ENCODE data around the gene OBP2B.
A peak's percentile ranks its signal among the peaks of the same experiment; 100 is the strongest.
"Not testable (repeated sequence)": the region's sequence is repeated elsewhere in the genome, so short reads cannot be mapped to it uniquely, and the experiment has no call there.

Gene OBP2B

DNA sequence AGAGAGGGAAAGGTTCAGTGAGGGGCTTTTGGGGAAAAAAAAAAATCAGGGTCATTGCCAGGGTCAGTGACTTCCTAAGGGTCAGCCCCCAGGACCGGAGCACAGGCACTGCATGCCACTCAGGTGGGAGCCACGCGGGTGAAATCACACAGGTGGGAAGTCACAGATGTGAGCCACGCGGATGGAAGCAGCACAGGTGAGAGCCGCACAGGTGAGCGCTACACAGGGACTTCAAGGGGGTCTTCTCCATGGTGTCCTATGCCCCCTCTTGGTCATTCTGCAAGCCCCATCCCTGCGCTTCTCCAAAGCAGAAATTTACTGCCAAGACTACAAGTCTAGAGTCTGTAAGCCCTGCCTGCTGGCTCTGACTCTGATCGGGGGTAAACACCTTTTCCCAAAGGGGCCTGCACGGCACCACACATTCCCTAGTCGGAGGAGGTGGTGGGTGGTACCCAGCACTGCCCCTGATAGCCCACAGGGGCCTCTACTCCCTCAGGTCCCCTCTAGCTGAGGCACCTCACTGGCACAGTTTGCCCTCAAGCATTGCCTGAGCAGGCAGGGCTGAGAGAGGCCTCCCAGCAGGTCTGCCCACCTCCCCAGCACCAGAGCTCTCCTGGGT is 18.3 kb upstream of the OBP2B start:
- H3K4me3 ChIP-seq (ENCODE audit: low read depth, low read length) = no peak overlapping the region
- no peaks in the 10 kb centered on the region for H3K9me3 ChIP-seq (ENCODE audit: control insufficient read depth, insufficient read depth, low read length)
- H3K9ac ChIP-seq (ENCODE audit: low read depth, low read length) = no peak overlapping the region
- H3K36me3 ChIP-seq (ENCODE audit: control insufficient read depth, insufficient read depth, low read length) = no peaks in the 10 kb centered on the region
- H3K27me3 ChIP-seq (ENCODE audit: control insufficient read depth, insufficient read depth, low read length) = no peaks in the 10 kb centered on the region
- H3K4me1 ChIP-seq (ENCODE audit: control insufficient read depth, insufficient read depth, low read length) = no peaks in the 10 kb centered on the region

DNA sequence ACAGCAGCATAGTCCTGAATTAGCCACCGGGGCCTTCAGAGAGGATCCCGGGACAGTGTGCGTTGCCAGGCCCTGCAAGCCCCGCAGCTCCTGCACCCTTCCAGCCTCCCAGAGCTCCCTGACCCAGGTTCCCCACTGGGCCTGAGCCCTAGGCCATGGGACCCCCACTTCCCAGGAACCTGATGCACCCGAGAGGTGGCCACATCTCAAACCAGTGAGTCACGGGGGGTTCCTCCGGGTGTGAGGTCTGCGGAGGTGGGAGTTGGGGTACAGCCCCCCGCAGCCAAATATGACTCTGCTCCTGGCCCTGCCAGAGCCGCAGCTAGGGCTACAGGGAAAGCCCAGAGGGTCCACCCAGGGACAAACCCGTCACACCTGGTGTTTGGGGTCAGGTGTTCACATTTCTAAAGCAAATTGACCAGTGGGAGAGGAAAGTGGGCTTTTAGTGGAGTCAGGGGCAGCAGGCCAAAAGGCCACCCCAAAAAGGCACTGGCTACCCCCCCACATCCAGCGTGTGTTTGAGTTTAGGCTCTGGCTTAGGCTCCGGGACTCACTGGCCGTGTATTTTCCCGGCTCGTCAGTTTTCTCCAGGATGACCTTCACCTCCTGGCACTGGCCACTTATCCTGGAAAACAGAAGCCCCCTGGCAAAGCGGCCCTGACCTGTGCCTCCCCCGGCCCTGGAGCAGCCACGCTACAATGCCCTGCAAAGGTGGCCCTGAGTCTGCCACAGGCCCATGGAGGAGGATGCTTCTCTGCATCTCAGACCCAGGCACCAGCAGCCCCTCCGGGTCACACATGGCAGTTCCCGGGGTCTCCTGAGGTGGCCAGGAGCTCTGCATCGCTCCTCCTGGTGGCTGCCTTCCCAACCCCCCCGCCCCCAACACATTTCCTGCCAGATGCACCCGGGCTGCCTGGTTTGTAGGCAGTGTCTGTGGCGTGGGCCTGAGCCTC is 17.4 kb upstream of the OBP2B start:
- H3K9me3 ChIP-seq (ENCODE audit: control insufficient read depth, insufficient read depth, low read length) = no peaks in the 10 kb centered on the region
- H3K27me3 ChIP-seq (ENCODE audit: control insufficient read depth, insufficient read depth, low read length) = no peaks in the 10 kb centered on the region
- H3K4me3 ChIP-seq (ENCODE audit: low read depth, low read length) = no peak overlapping the region
- no peak overlapping the region for H3K9ac ChIP-seq (ENCODE audit: low read depth, low read length)
- H3K4me1 ChIP-seq (ENCODE audit: control insufficient read depth, insufficient read depth, low read length) = no peaks in the 10 kb centered on the region
- no peaks in the 10 kb centered on the region for H3K36me3 ChIP-seq (ENCODE audit: control insufficient read depth, insufficient read depth, low read length)

DNA sequence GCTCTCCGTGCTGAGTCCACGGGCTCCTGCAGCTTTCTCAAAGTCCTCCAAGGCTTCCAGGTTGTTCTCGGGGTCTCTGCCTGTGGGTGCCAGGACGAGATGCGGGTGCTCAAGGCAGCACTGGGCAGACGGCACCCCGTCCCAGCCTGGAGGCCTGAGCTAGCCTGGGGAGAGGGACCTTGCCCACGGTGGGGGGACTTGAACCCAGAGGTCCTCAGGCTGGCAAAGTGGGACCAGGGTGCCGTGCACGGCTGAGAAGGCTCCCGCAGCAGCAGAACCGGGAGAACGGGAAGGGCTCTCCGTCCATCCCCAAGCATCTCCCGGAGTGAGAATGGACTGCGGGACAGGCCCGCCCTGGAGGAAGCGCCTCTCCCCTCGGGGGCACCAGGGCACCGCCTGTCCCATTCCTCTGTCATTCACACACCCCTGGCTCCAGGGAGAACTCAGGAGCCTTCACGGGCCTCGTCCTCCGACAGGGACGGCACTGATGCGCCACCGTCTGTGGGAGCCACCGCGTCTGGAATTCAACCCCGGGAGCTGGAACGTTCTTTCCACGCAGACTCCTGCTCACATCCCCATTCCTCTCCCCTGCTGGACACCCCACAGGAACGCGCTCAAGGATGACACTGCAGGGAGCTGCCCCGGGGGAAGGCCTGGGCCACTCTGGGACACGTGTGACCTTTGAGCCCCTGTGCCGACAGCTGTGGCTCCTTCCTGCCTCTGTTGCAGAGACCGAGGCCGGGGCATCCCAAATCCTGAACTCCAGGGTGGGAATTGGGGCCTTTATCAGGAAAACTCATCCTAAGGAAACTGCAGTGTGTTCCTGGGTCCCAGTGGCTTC is 16.3 kb upstream of the OBP2B start:
- H3K36me3 ChIP-seq (ENCODE audit: control insufficient read depth, insufficient read depth, low read length) = no peaks in the 10 kb centered on the region

DNA sequence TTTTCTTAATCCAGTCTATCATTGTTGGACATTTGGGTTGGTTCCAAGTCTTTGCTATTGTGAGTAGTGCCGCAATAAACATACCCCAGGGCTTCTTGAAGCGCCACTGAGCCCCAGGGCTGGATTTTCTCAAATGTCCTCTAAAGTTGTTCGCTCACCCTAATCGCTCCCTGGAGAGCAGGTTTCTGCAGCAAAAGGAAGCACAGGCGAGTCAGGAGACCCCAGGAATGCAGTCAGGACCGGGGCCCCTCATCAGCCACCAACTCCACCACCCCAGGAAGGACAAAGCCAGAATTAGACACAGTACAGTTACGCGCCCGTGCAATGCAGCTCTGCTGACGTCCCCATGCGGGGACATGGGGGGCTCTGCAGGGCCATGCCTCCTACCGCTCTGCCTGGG is 15.7 kb upstream of the OBP2B start:
- H3K27me3 ChIP-seq (ENCODE audit: control insufficient read depth, insufficient read depth, low read length) = no peaks in the 10 kb centered on the region
- H3K9me3 ChIP-seq (ENCODE audit: control insufficient read depth, insufficient read depth, low read length) = no peaks in the 10 kb centered on the region
- H3K36me3 ChIP-seq (ENCODE audit: control insufficient read depth, insufficient read depth, low read length) = no peaks in the 10 kb centered on the region
- no peaks in the 10 kb centered on the region for H3K4me1 ChIP-seq (ENCODE audit: control insufficient read depth, insufficient read depth, low read length)
- H3K4me3 ChIP-seq (ENCODE audit: low read depth, low read length) = no peak overlapping the region
- no peak overlapping the region for H3K9ac ChIP-seq (ENCODE audit: low read depth, low read length)

More for the DNA sequence above, 16.3 kb upstream of the OBP2B start:
- no peaks in the 10 kb centered on the region for H3K9me3 ChIP-seq (ENCODE audit: control insufficient read depth, insufficient read depth, low read length)
- no peaks in the 10 kb centered on the region for H3K4me1 ChIP-seq (ENCODE audit: control insufficient read depth, insufficient read depth, low read length)
- no peaks in the 10 kb centered on the region for H3K27me3 ChIP-seq (ENCODE audit: control insufficient read depth, insufficient read depth, low read length)
- H3K4me3 ChIP-seq (ENCODE audit: low read depth, low read length) = no peak overlapping the region
- H3K9ac ChIP-seq (ENCODE audit: low read depth, low read length) = no peak overlapping the region

DNA sequence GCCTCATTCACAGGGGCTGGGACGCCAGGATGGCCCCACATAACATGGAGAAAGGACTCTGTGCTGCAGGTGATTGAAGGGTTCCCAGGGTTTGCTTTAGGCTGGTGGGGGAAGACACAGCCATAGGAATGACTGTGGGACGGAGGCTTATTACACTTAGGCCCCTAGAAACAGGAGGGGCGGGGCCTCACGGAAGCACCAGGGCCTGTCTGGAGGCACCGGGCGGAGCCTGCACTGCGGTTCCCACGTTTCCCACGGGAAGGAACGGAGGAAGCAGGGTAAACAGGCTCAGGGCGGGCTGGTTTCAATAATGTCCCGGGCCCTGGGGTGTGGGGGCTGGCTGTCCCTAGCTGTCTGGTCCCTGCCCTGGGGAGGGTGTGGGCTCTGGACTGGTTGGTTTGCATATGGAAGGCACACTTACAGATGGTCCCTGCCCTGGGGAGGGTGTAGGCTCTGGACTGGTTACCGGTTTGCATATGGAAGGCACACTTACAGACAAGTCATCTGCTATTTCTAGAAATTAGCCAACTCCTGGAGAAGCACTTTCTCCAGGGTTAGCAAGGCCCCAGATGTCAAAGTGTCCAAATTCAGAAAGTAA is 14.2 kb upstream of the OBP2B start:
- not testable (repeated sequence) for H3K4me1 ChIP-seq (ENCODE audit: control insufficient read depth, insufficient read depth, low read length); H3K27me3 ChIP-seq (ENCODE audit: control insufficient read depth, insufficient read depth, low read length); H3K9me3 ChIP-seq (ENCODE audit: control insufficient read depth, insufficient read depth, low read length); H3K9ac ChIP-seq (ENCODE audit: low read depth, low read length); H3K36me3 ChIP-seq (ENCODE audit: control insufficient read depth, insufficient read depth, low read length)
- peak overlapping the region; percentile 4 for H3K4me3 ChIP-seq (ENCODE audit: low read depth, low read length)

DNA sequence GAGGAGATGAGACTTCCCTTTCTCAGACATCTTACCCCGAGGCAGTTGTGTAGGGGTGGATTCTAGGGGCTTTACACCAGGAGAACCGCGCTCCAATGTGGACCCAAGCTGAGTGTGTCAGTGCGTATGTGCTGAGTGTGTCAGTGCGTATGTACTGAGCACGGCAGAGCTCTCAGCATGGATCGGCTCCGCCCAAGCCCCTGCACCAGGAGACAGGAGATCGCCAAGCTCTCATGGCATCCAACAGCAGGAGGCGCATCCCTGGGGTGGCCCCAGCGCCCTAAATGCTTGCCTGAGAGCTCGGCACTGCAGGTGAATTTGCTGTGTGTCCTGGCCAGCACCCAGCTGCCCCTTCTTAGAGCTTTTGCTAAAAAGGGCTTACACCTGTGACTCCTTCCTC is 12.9 kb upstream of the OBP2B start:
- not testable (repeated sequence) for H3K4me3 ChIP-seq (ENCODE audit: low read depth, low read length); H3K4me1 ChIP-seq (ENCODE audit: control insufficient read depth, insufficient read depth, low read length); H3K27me3 ChIP-seq (ENCODE audit: control insufficient read depth, insufficient read depth, low read length); H3K36me3 ChIP-seq (ENCODE audit: control insufficient read depth, insufficient read depth, low read length); H3K9ac ChIP-seq (ENCODE audit: low read depth, low read length); H3K9me3 ChIP-seq (ENCODE audit: control insufficient read depth, insufficient read depth, low read length)

DNA sequence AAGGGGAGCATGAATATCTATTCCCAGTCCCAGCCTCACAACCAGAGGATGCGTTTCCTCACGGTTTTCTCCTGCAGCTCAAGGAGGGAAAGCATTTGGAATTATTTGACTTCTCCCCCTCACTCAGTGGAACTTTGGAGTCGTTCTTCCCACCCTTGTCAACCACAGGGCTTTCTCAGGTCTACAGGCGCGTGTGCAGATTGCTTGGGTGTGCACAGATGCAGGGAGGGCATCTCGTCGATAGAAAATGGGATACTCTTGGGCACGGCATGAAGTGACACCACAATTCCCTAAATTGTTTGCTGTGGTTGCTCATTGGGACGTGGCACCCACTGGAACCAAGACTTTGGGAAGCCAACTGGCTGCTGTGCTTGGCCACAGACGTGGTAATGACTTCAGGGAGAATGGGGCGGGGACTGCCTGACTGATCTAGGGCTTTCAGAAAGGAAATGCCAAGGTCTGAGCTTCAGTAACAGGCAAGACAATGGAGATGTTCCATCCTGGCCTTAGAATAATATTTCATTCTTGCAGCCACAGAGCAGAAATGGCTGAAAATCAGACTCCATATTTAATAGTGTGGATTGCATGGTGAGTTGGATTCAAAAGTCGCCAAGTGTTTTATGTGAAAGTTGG is 12.2 kb upstream of the OBP2B start:
- no peaks in the 10 kb centered on the region for H3K9me3 ChIP-seq (ENCODE audit: control insufficient read depth, insufficient read depth, low read length)
- no peaks in the 10 kb centered on the region for H3K4me1 ChIP-seq (ENCODE audit: control insufficient read depth, insufficient read depth, low read length)

DNA sequence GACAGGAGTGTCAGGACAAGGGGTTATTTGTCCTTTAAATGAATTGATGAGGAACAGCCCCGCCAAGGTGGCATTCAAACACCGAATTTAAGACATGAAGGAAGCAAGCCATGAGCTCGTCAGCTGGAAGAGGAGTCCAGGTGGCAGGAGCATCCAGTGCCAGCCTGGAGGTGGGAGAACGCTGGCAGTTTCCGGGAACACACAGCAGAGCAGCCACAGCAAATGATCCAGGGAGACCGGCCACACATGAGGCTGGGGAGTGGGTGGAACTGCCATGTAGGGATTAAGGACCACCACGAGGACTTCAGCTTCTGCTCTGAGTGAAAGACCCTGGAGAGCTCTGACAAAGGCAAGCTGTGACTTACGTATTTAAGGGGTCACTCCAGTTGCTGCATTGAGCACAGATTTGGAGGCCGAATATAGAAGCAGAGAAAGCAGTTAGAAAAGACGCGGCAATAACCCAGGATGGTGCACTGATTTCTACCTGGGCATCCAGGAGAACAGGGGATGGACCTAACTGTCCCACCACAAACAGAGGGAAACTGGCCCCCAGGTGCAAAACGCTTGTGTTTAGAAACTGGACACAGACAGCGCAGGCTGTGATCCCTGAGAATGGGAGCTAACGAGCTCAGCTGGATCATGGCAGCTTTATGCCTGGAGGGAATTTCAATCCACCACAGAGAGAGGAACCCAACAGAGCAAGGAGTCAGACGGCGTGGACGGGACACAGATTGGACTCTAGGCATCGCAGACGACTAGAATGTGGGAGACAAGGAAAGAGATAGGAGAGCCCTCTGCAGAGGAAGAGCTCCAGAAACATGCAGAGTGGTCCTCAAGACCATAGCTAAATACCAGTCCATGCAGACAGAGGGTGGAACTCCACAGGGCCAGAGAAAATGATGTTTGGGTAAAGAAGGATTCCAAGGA is 9.3 kb upstream of the OBP2B start:
- not testable (repeated sequence) for H3K4me1 ChIP-seq (ENCODE audit: control insufficient read depth, insufficient read depth, low read length); H3K9ac ChIP-seq (ENCODE audit: low read depth, low read length); H3K36me3 ChIP-seq (ENCODE audit: control insufficient read depth, insufficient read depth, low read length); H3K27me3 ChIP-seq (ENCODE audit: control insufficient read depth, insufficient read depth, low read length); H3K9me3 ChIP-seq (ENCODE audit: control insufficient read depth, insufficient read depth, low read length); H3K4me3 ChIP-seq (ENCODE audit: low read depth, low read length)

More for the DNA sequence above, 12.2 kb upstream of the OBP2B start:
- H3K27me3 ChIP-seq (ENCODE audit: control insufficient read depth, insufficient read depth, low read length) = peaks cover 7% of the 10 kb centered on the region
- no peak overlapping the region for H3K9ac ChIP-seq (ENCODE audit: low read depth, low read length)
- no peaks in the 10 kb centered on the region for H3K36me3 ChIP-seq (ENCODE audit: control insufficient read depth, insufficient read depth, low read length)
- no peak overlapping the region for H3K4me3 ChIP-seq (ENCODE audit: low read depth, low read length)

DNA sequence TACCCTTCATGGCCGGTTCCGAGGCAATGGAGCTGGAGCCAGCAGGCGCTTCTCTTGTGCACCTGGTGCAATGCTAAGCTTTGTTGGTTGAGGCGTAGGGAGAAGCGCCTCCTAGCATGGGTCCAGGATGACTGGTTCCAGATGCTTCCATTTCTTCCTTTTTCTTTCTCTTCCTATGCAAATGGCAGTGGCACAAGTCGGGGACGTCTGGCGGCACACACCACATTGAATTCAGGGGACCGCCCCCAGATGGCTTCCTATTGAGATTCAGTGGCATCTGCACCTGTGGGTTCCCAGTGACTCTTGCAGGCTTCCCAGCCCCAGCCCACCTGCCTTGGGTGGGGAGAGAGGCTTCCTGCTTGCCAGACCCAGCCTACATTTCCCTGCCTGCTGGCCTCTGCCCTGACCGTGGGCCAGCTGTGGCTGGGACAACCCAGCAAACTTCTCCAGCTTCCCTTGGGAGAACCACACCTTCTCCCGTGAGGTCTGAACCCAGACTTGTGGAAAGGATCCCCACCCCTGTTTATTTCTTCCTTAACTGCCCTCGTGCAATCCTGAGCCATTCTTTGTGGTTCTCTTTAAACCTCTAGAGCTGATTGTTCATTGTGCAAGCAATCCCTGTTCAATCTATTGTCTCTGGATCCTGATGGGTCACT is 8.4 kb upstream of the OBP2B start:
- not testable (repeated sequence) for H3K9ac ChIP-seq (ENCODE audit: low read depth, low read length); H3K9me3 ChIP-seq (ENCODE audit: control insufficient read depth, insufficient read depth, low read length); H3K4me3 ChIP-seq (ENCODE audit: low read depth, low read length); H3K4me1 ChIP-seq (ENCODE audit: control insufficient read depth, insufficient read depth, low read length); H3K36me3 ChIP-seq (ENCODE audit: control insufficient read depth, insufficient read depth, low read length); H3K27me3 ChIP-seq (ENCODE audit: control insufficient read depth, insufficient read depth, low read length)

DNA sequence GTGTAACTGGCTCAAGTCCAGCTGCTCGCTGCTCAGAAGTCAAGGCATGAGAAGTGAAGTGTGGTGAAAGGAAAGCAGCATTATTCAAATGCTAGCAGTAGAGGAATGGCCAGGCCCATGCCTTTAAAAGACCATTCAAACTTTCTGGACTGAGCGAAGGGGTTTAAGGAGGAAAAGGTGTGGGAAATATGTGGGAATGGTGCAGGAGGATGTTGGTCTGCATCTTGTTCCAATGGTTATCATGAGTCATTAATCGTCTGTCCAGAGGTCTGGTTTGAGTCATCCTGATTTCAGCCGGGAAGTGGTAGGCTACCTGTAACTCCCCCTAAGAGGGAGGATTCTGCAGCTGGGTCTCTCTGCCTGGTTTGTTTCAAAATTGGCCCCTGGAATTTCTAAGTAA is 5.2 kb upstream of the OBP2B start:
- H3K27me3 ChIP-seq (ENCODE audit: control insufficient read depth, insufficient read depth, low read length) = peaks cover 12% of the 10 kb centered on the region
- not testable (repeated sequence) for H3K9me3 ChIP-seq (ENCODE audit: control insufficient read depth, insufficient read depth, low read length); H3K4me3 ChIP-seq (ENCODE audit: low read depth, low read length); H3K36me3 ChIP-seq (ENCODE audit: control insufficient read depth, insufficient read depth, low read length); H3K9ac ChIP-seq (ENCODE audit: low read depth, low read length); H3K4me1 ChIP-seq (ENCODE audit: control insufficient read depth, insufficient read depth, low read length)
